Subcutaneous abdominal adipose tissue (tissue), 5 donors: ENCODE results near the gene SPOCK2.
"Not testable (repeated sequence)": the region's sequence is repeated elsewhere in the genome, so short reads cannot be mapped to it uniquely, and the experiment has no call there.

Experiments used
- H3K27ac ChIP-seq: one replicate; pipeline ENCODE4 v1.7.0; 2013; ENCODE audit warnings: low read depth, mild to moderate bottlenecking, inconsistent platforms, low read length, moderate library complexity
- H3K27me3 ChIP-seq, 5 donors: one replicate each; pipeline ENCODE4 v1.7.0; 2013; ENCODE audit warnings: low read length in 5 of 5, inconsistent platforms in 1 of 5; ENCODE audit not compliant: control insufficient read depth in 5 of 5, insufficient read depth in 4 of 5
- H3K36me3 ChIP-seq, 5 donors: one replicate each; pipeline ENCODE4 v1.7.0; 2013; ENCODE audit warnings: low read length in 5 of 5; ENCODE audit not compliant: control insufficient read depth in 5 of 5, insufficient read depth in 5 of 5
- H3K4me1 ChIP-seq, 5 donors: one replicate each; pipeline ENCODE4 v1.7.0; 2013; ENCODE audit warnings: low read length in 5 of 5, mild to moderate bottlenecking in 3 of 5, moderate library complexity in 1 of 5; ENCODE audit not compliant: control insufficient read depth in 5 of 5, insufficient read depth in 5 of 5
- H3K4me3 ChIP-seq, 5 donors: one replicate each; pipeline ENCODE4 v1.7.0; 2013; ENCODE audit warnings: low read length in 5 of 5, low read depth in 1 of 5
- H3K9ac ChIP-seq, 5 donors: one replicate each; pipeline ENCODE4 v1.7.0; 2013; ENCODE audit warnings: low read length in 5 of 5, mild to moderate bottlenecking in 4 of 5, moderate library complexity in 3 of 5
- H3K9me3 ChIP-seq, 5 donors: one replicate each; pipeline ENCODE4 v1.7.0; 2013; ENCODE audit warnings: low read length in 5 of 5; ENCODE audit not compliant: control insufficient read depth in 5 of 5
- donor health status: healthy.
- donor health status: healthy.
- donor health status: healthy.
- donor health status: healthy.
- donor health status: healthy.

Gene SPOCK2

DNA sequence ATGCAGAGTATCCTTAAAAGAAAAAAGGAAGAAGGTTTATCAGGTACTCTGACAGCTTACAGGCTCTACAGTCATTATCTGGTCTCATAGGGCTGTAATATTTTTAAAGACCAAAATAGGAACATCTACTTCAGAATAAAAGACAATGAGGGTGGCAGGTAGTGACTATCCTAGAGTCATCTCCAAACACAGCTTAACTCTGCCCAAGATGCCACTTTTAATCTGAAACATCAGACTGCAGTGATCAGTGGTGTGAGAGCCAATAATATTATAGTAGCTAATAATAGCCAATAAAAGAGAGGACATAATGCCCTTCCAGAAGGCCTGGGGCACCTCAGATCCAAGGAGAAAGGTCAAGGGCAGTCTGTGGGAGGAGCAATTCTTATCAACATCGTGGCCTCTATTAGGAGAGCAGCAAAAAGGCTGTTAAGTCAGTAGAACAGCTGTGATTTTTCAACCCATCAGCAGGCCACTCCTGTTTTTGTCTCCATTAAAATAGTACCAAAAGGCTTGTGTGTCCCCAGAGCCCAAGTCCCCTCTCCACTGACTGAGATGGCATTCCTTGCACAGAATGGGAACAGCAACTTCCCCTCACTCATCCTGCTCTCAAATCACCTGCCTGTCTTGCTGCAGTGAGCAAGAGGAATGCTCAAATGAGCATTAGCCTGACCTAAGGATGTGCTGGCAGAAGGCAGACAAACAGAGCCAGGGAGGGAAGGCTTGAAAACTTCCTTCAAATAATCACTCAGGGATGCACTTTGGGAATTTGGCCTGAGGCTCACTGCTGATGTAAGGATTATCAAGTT, 20.7 kb upstream of the SPOCK2 start:
- H3K4me1 ChIP-seq, result no peaks in the 10 kb centered on the region
- no peak overlapping the region for H3K4me3 ChIP-seq
- no peaks in the 10 kb centered on the region for H3K27me3 ChIP-seq
- H3K9me3 ChIP-seq, result no peaks in the 10 kb centered on the region
- H3K36me3 ChIP-seq, result peaks cover 0 to 9% (median 0%) of the 10 kb centered on the region in 5 donors
- H3K27ac ChIP-seq, result no peak overlapping the region
- H3K9ac ChIP-seq, result no peak overlapping the region

DNA sequence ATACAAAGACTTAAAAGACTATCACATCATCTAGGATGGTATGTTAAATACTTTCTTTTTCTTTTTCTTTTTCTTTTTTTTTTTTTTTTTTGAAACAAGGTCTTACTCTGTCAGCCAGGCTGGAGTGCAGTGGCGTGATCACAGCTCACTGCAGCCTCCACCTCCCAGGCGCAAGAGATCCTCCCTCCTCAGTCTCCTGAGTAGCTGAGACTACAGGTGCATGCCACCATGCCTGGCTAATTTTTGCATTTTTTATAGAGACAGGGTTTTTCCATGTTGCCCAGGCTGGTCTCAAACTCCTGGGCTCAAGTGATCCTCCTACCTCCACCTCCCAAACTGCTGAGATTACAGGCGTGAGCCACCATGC, 19.6 kb upstream of the SPOCK2 start:
- H3K9me3 ChIP-seq, H3K9ac ChIP-seq, H3K27me3 ChIP-seq, H3K4me1 ChIP-seq, H3K4me3 ChIP-seq, H3K27ac ChIP-seq: not testable (repeated sequence)
- peaks cover 0 to 12% (median 0%) of the 10 kb centered on the region in 5 donors for H3K36me3 ChIP-seq

DNA sequence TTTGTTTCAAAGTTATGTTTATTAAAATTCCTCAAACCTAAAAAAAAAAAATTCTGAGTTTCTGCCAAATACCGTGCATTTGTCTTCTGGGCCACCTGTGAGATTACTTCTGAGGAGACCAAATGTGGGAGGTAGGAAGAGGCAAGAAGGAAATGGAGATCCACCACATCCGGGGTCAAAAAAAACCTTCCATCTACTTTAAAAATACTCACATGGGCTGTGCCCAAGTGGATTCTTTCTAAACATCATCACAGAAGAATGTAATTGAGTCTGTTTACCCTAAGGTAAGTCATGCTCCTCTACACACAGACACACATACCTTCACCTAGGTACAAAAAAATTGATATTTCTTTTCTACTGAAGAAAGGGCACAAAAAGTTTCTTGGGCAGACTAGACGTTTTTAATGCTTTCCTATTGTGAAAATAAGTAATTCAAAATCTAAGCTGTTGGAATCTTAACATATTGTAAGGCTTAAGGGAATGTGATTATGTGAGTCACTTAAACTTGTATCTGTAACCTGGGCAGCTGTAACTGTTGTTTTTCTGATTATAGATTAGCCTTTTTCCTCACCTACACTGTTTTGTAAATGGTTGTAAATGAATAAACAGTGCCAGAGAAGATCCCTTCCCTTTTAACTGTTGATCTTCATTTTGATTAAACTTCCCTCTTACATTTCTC, 19.1 kb upstream of the SPOCK2 start:
- no peaks in the 10 kb centered on the region for H3K27me3 ChIP-seq
- no peaks in the 10 kb centered on the region for H3K4me1 ChIP-seq
- H3K9me3 ChIP-seq, result no peaks in the 10 kb centered on the region
- H3K9ac ChIP-seq, result no peak overlapping the region
- no peak overlapping the region for H3K4me3 ChIP-seq
- H3K36me3 ChIP-seq, result peaks cover 0 to 16% (median 2%) of the 10 kb centered on the region in 5 donors
- H3K27ac ChIP-seq, result no peak overlapping the region

DNA sequence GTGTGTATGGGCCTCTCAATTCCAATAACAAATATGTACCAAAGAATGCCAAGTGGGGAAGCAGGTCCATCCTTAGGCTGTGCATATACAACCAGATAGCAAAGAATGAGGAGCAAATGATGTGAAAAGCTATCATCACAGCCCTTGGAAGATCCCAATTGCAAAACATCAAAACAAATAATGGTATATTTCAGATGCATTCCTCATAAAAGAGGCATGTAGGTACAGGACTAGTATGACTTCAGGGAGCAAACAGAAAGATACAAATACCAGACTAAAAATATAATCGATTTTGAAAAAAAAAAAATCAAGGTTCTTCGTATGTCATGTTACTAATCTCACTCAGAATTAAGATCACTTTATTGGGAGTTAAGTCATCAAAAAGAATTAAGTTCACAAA, 18.5 kb upstream of the SPOCK2 start:
- no peaks in the 10 kb centered on the region for H3K9me3 ChIP-seq
- H3K4me1 ChIP-seq, result no peaks in the 10 kb centered on the region
- H3K9ac ChIP-seq, result no peak overlapping the region
- H3K36me3 ChIP-seq, result peaks cover 3 to 22% (median 7%) of the 10 kb centered on the region in 5 donors
- no peak overlapping the region for H3K27ac ChIP-seq
- no peak overlapping the region for H3K4me3 ChIP-seq
- no peaks in the 10 kb centered on the region for H3K27me3 ChIP-seq

DNA sequence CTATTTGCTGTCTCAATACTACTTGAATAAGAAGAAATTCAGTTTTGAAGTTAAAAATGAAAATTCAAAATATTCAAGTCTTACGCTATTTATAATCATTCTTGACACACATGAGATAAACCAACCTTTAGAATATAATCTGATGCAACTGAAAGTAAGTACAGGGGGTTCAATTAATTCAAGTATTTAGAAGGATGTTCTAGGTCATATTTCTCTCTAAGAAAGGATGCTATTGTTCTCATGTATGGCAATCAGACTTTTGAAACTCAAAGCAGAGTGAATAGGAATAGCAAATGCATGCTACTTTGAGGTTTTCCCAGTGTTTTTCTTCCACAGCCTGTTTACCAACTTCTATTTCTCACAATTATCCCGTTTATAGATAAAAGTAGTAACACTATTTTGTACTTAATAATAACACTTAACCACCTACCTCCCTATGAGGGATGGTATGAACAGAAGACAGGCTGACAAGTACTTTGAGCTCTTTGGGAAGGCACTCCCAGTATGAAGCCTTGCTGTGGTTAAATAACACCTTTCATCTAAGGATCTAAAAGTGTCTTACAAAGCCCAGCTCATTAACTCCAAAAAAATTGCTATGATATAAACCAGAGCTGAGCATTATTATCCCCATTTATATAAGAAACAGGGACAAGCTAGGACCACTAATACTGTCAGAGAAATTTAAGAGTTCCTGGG, 18.0 kb upstream of the SPOCK2 start:
- Histone ChIP-seq H3K27ac (no peak overlapping the region), H3K9me3 (no peaks in the 10 kb centered on the region), H3K4me1 (no peaks in the 10 kb centered on the region), H3K4me3 (no peak overlapping the region), H3K27me3 (no peaks in the 10 kb centered on the region), H3K36me3 (peaks cover 9 to 28% (median 12%) of the 10 kb centered on the region in 5 donors), H3K9ac (no peak overlapping the region)

DNA sequence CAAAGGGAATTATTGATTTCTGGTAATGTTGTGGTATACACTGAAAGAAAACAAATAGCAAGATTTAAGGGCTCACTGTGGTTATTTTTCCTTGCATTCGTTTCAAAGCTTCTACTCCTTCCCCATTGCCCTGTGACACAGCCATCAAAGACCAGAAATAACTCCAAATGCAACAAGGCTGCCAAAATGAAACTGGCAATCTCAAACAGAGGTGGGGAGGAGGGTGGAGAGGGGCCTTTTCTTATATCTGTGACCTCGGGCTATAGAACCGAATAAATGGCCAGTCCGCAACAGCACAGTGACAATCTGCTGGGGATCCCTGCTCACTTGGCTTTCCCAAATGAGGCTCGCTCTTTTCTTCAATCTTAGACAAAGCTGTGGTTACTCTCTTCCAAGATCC, 17.4 kb upstream of the SPOCK2 start:
- Histone ChIP-seq H3K27ac (no peak overlapping the region), H3K27me3 (no peaks in the 10 kb centered on the region), H3K9me3 (no peaks in the 10 kb centered on the region), H3K4me1 (no peaks in the 10 kb centered on the region), H3K4me3 (no peak overlapping the region), H3K9ac (no peak overlapping the region), H3K36me3 (peaks cover 13 to 34% (median 18%) of the 10 kb centered on the region in 5 donors)

DNA sequence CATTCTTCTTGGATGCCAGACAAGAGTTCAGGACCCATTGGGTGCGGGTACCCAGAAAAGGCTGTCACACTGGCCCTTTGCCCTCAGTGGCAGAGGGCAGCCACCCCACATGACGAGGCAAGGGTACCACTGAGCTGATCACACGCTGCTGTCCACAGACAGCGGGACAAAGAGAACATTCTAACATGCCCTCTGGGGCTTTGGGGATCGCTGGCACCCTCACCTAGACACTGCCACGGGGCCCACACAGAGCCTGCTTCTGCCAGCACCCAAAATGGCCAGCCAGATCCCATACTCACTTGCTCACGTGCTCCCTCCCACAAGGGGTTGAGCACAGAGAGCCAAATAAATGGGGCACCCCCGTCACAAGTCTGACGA, 16.7 kb upstream of the SPOCK2 start:
- H3K9me3 ChIP-seq, result no peaks in the 10 kb centered on the region
- no peak overlapping the region for H3K9ac ChIP-seq
- H3K27ac ChIP-seq, result no peak overlapping the region
- H3K27me3 ChIP-seq, result no peaks in the 10 kb centered on the region
- H3K36me3 ChIP-seq, result peaks cover 13 to 34% (median 18%) of the 10 kb centered on the region in 5 donors
- no peaks in the 10 kb centered on the region for H3K4me1 ChIP-seq
- no peak overlapping the region for H3K4me3 ChIP-seq

DNA sequence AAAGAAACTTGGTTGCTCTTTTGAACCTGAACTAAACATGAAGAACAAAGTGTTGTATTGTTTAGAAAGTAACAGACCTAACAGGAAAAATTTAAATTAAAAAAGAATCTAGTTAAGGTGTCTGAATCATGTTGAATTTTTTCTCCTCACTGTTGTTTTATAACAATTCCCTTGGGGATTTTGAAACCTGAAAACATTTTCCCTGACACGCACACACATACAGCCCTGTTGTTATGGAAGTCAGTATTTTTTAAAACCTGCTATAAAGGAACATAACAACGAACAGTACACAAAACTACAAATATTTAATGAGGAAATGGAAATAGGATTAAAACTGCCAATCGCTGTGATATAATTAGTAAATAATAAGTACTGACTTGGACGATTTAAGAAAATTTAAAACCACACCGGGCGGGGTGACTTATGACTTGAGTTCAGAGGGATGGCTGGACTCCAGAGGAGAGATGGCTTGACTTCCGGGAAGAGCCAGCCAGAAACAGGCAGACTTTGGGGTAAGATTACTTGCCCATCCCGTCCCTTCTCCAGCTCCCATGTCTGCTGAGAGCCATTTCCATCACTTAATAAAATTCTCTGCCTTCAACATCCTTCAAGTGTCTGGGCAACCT, 16.2 kb upstream of the SPOCK2 start:
- H3K9me3 ChIP-seq, result no peaks in the 10 kb centered on the region
- no peaks in the 10 kb centered on the region for H3K27me3 ChIP-seq
- H3K4me3 ChIP-seq, result no peak overlapping the region
- peaks cover 15 to 34% (median 18%) of the 10 kb centered on the region in 5 donors for H3K36me3 ChIP-seq
- H3K27ac ChIP-seq, result no peak overlapping the region
- H3K9ac ChIP-seq, result no peak overlapping the region
- no peaks in the 10 kb centered on the region for H3K4me1 ChIP-seq

DNA sequence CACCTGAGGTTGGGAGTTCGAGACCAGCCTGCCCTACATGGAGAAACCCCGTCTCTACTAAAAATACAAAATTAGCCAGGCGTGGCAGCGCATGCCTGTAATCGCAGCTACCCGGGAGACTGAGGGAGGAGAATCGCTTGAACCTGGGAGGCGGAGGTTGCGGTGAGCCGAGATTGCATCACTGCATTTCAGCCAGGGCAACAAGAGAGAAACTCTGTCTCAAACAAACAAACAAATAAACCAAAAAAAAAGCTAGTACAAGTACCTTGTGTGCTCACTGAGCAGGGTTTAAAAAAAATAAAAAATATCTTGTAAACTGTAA, 11.2 kb upstream of the SPOCK2 start:
- no peaks in the 10 kb centered on the region for H3K27me3 ChIP-seq
- H3K36me3 ChIP-seq, result peaks cover 19 to 55% (median 31%) of the 10 kb centered on the region in 5 donors
- no peaks in the 10 kb centered on the region for H3K9me3 ChIP-seq

More for the DNA sequence above, 11.2 kb upstream of the SPOCK2 start:
- no peak overlapping the region for H3K4me3 ChIP-seq
- peaks cover 0 to 6% (median 0%) of the 10 kb centered on the region in 5 donors for H3K4me1 ChIP-seq
- H3K9ac ChIP-seq, result no peak overlapping the region
- H3K27ac ChIP-seq, result no peak overlapping the region
